ENCODE data around the gene LHX1.

Gene LHX1

GRCh38 chr17:36939802-36940312 lies 2.6 kb downstream of the LHX1 start:
- 0 out of 2 replicates have a peak, but pooled peaks cover 8% of the 10 kb centered on the region for H4K20me1 ChIP-seq (ENCODE audit: control insufficient read depth, insufficient read depth, low read depth, low read length)
- no peak overlapping the region for H3K4me3 ChIP-seq (ENCODE audit: low read length)
- H3K79me2 ChIP-seq (ENCODE audit: control insufficient read depth, low read length), result no peaks in the 10 kb centered on the region
- 0 out of 2 replicates have a peak, but pooled peaks cover 7% of the 10 kb centered on the region for H3F3A ChIP-seq (ENCODE audit: control insufficient read depth, insufficient read depth)
- no peak overlapping the region for H3K4me2 ChIP-seq (ENCODE audit: low read length)
- TF ChIP-seq, protein P1, sequence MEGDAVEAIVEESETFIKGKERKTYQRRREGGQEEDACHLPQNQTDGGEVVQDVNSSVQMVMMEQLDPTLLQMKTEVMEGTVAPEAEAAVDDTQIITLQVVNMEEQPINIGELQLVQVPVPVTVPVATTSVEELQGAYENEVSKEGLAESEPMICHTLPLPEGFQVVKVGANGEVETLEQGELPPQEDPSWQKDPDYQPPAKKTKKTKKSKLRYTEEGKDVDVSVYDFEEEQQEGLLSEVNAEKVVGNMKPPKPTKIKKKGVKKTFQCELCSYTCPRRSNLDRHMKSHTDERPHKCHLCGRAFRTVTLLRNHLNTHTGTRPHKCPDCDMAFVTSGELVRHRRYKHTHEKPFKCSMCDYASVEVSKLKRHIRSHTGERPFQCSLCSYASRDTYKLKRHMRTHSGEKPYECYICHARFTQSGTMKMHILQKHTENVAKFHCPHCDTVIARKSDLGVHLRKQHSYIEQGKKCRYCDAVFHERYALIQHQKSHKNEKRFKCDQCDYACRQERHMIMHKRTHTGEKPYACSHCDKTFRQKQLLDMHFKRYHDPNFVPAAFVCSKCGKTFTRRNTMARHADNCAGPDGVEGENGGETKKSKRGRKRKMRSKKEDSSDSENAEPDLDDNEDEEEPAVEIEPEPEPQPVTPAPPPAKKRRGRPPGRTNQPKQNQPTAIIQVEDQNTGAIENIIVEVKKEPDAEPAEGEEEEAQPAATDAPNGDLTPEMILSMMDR (IDR thresholded peaks at IDR 0.05; ENCODE audit: low read depth, low read length, poor library complexity, severe bottlenecking), result no peak
- TF ChIP-seq EZH2phosphoT487 (IDR thresholded peaks at IDR 0.05; ENCODE audit: borderline replicate concordance, low read length), result no peak
- no peaks in the 10 kb centered on the region for H3K9me3 ChIP-seq (ENCODE audit: control insufficient read depth, insufficient read depth, low read length)
- no peak overlapping the region for H3K27ac ChIP-seq (ENCODE audit: low read depth, low read length)
- no peaks in the 10 kb centered on the region for H3K9me2 ChIP-seq (replicated peaks; ENCODE audit: control insufficient read depth, low read length)
- H3K36me3 ChIP-seq (ENCODE audit: control insufficient read depth, low read length), result no peaks in the 10 kb centered on the region
- peaks cover 72% of the 10 kb centered on the region for H3K27me3 ChIP-seq (ENCODE audit: control insufficient read depth, low read length)
- H3K4me1 ChIP-seq (ENCODE audit: control insufficient read depth, low read length), result peaks cover 29% of the 10 kb centered on the region

DNA sequence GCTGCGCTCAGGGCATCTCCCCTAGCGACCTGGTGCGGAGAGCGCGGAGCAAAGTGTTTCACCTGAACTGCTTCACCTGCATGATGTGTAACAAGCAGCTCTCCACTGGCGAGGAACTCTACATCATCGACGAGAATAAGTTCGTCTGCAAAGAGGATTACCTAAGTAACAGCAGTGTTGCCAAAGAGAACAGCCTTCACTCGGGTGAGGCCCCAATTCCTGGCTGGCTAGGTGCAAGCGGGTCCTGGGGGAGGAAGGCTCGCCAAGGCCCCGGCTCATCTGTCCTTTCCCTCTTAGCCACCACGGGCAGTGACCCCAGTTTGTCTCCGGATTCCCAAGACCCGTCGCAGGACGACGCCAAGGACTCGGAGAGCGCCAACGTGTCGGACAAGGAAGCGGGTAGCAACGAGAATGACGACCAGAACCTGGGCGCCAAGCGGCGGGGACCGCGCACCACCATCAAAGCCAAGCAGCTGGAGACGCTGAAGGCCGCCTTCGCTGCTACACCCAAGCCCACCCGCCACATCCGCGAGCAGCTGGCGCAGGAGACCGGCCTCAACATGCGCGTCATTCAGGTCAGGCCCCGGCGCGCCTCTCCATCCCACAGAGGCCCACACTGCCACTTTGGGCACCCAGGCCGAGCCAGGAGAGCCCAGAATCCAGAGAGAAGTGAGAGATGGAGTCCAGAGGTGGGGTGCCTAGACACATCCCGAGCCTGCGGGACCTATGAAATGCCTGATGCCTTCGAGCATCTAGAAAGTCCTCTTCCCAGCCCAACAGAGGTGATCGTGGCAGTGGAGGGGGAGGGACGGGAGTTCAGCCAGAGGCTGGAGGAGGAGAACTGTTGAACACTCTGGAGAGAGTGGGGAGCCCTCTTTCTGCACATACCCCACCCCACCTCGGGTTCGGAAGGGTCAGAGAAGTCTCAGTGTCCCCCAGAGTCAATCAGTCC lies 3.3 kb downstream of the LHX1 start:
- H3K27ac ChIP-seq (ENCODE audit: low read depth, low read length), result no peak overlapping the region
- H3K27me3 ChIP-seq (ENCODE audit: control insufficient read depth, low read length), result peaks cover 72% of the 10 kb centered on the region
- H3K4me3 ChIP-seq (ENCODE audit: low read length), result no peak overlapping the region
- 0 out of 2 replicates have a peak, but pooled peaks cover 1% of the 10 kb centered on the region for H4K20me1 ChIP-seq (ENCODE audit: control insufficient read depth, insufficient read depth, low read depth, low read length)
- no peaks in the 10 kb centered on the region for H3K79me2 ChIP-seq (ENCODE audit: control insufficient read depth, low read length)
- H3K4me1 ChIP-seq (ENCODE audit: control insufficient read depth, low read length), result peaks cover 29% of the 10 kb centered on the region
- no peak overlapping the region for H3K4me2 ChIP-seq (ENCODE audit: low read length)
- 0 out of 2 replicates have a peak, but pooled peaks cover 7% of the 10 kb centered on the region for H3F3A ChIP-seq (ENCODE audit: control insufficient read depth, insufficient read depth)
- no peaks in the 10 kb centered on the region for H3K9me3 ChIP-seq (ENCODE audit: control insufficient read depth, insufficient read depth, low read length)
- TF ChIP-seq EZH2phosphoT487 (IDR thresholded peaks at IDR 0.05; ENCODE audit: borderline replicate concordance, low read length), result no peak
- TF ChIP-seq, protein P1 (IDR thresholded peaks at IDR 0.05; ENCODE audit: low read depth, low read length, poor library complexity, severe bottlenecking), result no peak
- no peaks in the 10 kb centered on the region for H3K9me2 ChIP-seq (replicated peaks; ENCODE audit: control insufficient read depth, low read length)
- H3K36me3 ChIP-seq (ENCODE audit: control insufficient read depth, low read length), result no peaks in the 10 kb centered on the region

- Histone ChIP-seq H3K27ac (ENCODE audit: low read depth, low read length) (no peak overlapping the region), H4K20me1 (ENCODE audit: control insufficient read depth, insufficient read depth, low read depth, low read length) (no peaks in the 10 kb centered on the region), H3K36me3 (ENCODE audit: control insufficient read depth, low read length) (no peaks in the 10 kb centered on the region), H3K4me2 (ENCODE audit: low read length) (no peak overlapping the region), H3K27me3 (ENCODE audit: control insufficient read depth, low read length) (peaks cover 72% of the 10 kb centered on the region), H3K4me3 (ENCODE audit: low read length) (no peak overlapping the region), H3K4me1 (ENCODE audit: control insufficient read depth, low read length) (peaks cover 23% of the 10 kb centered on the region), H3K79me2 (ENCODE audit: control insufficient read depth, low read length) (no peaks in the 10 kb centered on the region), H3K9me2 (replicated peaks; ENCODE audit: control insufficient read depth, low read length) (no peaks in the 10 kb centered on the region), H3K9me3 (ENCODE audit: control insufficient read depth, insufficient read depth, low read length) (no peaks in the 10 kb centered on the region), H3F3A (ENCODE audit: control insufficient read depth, insufficient read depth) (0 out of 2 replicates have a peak, but pooled peaks cover 7% of the 10 kb centered on the region)
- TF ChIP-seq EZH2phosphoT487 (IDR thresholded peaks at IDR 0.05; ENCODE audit: borderline replicate concordance, low read length), result no peak
- TF ChIP-seq, protein P1 (IDR thresholded peaks at IDR 0.05; ENCODE audit: low read depth, low read length, poor library complexity, severe bottlenecking), result no peak
Observed at GRCh38 chr17:36941265-36942010, 4.2 kb downstream of the LHX1 start.
